Measurements from ENCODE around the gene PEX14. TPM values are rescaled to one million over a fixed set of nuclear protein-coding genes. Genes with fewer than 3 reads are reported as not detected.

PEX14 gene
- total and polyA plus RNA-seq, 10 of the 15 experiments (the other 5 are each of a cell fraction or from before 2014, with no cell fraction given) = 1.4 to 23.2 (median 12.0) TPM

DNA sequence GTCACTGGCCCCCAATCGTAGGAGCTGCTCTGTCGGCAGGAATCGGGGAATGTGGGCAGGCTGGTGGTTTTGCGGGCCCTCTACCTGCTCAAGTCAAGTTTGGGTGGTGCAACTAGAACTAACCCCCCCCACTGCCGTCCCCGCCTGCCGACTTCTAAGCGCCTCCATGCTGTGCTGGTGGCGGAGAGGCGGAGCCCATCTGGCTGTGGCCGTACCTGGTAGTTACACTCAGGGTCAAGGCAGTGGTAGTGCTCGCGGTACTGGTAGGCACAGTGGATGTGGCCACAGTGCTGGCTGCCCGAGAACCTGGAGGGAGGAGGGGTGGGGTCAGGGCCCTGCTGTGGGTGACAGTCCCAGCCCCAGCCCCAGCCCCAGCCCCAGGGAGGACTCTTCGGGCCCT lies 181.7 kb downstream of the PEX14 start:
- no TSS peak for BruUV-seq (replicated peaks)
- H3K4me3 ChIP-seq = no peak overlapping the region
- TF ChIP-seq, protein P1, sequence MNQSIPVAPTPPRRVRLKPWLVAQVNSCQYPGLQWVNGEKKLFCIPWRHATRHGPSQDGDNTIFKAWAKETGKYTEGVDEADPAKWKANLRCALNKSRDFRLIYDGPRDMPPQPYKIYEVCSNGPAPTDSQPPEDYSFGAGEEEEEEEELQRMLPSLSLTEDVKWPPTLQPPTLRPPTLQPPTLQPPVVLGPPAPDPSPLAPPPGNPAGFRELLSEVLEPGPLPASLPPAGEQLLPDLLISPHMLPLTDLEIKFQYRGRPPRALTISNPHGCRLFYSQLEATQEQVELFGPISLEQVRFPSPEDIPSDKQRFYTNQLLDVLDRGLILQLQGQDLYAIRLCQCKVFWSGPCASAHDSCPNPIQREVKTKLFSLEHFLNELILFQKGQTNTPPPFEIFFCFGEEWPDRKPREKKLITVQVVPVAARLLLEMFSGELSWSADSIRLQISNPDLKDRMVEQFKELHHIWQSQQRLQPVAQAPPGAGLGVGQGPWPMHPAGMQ (IDR thresholded peaks at IDR 0.05; ENCODE audit: borderline replicate concordance) = no peak
- TF ChIP-seq BHLHE40 (IDR thresholded peaks at IDR 0.05; ENCODE audit: borderline replicate concordance in 1 of 2, low read depth in 2 of 2, low read length in 1 of 2) (no peak), MYB (IDR thresholded peaks at IDR 0.05; ENCODE audit: borderline replicate concordance, low read depth, low read length) (no peak), SPI1 (IDR thresholded peaks at IDR 0.05; ENCODE audit: borderline replicate concordance, insufficient read depth, low read depth, low read length) (no peak), BCL11A (IDR thresholded peaks at IDR 0.05; ENCODE audit: low read depth, low read length) (no peak), HDAC6 (IDR thresholded peaks at IDR 0.05; ENCODE audit: unreplicated experiment) (no peak), RAD21 (IDR thresholded peaks at IDR 0.05; ENCODE audit: insufficient read depth, low read depth, low read length) (no peak), TARDBP (IDR thresholded peaks at IDR 0.05; ENCODE audit: borderline replicate concordance) (no peak), KAT2A (conservative IDR thresholded peaks at IDR 0.05; ENCODE audit: control insufficient read depth, low read depth, low read length) (no peak), FOXK2 (IDR thresholded peaks at IDR 0.05) (no peak), GABPA (IDR thresholded peaks at IDR 0.05; ENCODE audit: low read depth) (no peak), NFXL1 (IDR thresholded peaks at IDR 0.05; ENCODE audit: borderline replicate concordance) (no peak)
- TF ChIP-seq, protein P2, sequence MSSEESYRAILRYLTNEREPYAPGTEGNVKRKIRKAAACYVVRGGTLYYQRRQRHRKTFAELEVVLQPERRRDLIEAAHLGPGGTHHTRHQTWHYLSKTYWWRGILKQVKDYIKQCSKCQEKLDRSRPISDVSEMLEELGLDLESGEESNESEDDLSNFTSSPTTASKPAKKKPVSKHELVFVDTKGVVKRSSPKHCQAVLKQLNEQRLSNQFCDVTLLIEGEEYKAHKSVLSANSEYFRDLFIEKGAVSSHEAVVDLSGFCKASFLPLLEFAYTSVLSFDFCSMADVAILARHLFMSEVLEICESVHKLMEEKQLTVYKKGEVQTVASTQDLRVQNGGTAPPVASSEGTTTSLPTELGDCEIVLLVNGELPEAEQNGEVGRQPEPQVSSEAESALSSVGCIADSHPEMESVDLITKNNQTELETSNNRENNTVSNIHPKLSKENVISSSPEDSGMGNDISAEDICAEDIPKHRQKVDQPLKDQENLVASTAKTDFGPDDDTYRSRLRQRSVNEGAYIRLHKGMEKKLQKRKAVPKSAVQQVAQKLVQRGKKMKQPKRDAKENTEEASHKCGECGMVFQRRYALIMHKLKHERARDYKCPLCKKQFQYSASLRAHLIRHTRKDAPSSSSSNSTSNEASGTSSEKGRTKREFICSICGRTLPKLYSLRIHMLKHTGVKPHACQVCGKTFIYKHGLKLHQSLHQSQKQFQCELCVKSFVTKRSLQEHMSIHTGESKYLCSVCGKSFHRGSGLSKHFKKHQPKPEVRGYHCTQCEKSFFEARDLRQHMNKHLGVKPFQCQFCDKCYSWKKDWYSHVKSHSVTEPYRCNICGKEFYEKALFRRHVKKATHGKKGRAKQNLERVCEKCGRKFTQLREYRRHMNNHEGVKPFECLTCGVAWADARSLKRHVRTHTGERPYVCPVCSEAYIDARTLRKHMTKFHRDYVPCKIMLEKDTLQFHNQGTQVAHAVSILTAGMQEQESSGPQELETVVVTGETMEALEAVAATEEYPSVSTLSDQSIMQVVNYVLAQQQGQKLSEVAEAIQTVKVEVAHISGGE (CRISPR knock-in tag; IDR thresholded peaks at IDR 0.05) = no peak
- in situ Hi-C loops (cut with MboI) (no loop called here), intact Hi-C loops (cut with micrococcal nuclease; ENCODE audit: unreplicated experiment) (no loop called here)
- ATAC-seq (no peak), DNase-seq (ENCODE audit: low read depth, low spot score) (no peak), FAIRE-seq (no peak)
- no peak overlapping the region for H2AFZ ChIP-seq (ENCODE audit: control insufficient read depth, low read depth, low read length)
- no peaks in the 10 kb centered on the region for H3K4me1 ChIP-seq (ENCODE audit: control insufficient read depth, insufficient read depth, low read length)
- WGBS (ENCODE audit: insufficient coverage, insufficient replicate concordance, low lambda C conversion rate, missing lambda C conversion rate) = 92% methylated on average over 14 of the region's 15 CpGs
- SMC1A ChIA-PET (ENCODE audit: uncharacterized antibody, unreplicated experiment) = no interaction called here
- H4K20me1 ChIP-seq (ENCODE audit: control insufficient read depth, insufficient read depth) = no peaks in the 10 kb centered on the region
- H3K36me3 ChIP-seq (ENCODE audit: control insufficient read depth in 2 of 2, insufficient read depth in 2 of 2, low read length in 1 of 2) = peaks cover 0 to 9% of the 10 kb centered on the region in 2 experiments; a peak in 2 of 4 replicates
- no peaks in the 10 kb centered on the region for H3K79me2 ChIP-seq (ENCODE audit: control insufficient read depth, insufficient read depth, low read length)
- CTCF ChIA-PET = no interaction called here
- no peak overlapping the region for H3K9ac ChIP-seq (ENCODE audit: control insufficient read depth, insufficient read depth, low read length)
- no peak overlapping the region for H3K4me2 ChIP-seq (ENCODE audit: control insufficient read depth, insufficient read depth)
- RAD21 ChIA-PET (ENCODE audit: unreplicated experiment) = no interaction called here
- no peaks in the 10 kb centered on the region for H3K9me3 ChIP-seq (replicated peaks; ENCODE audit: control insufficient read depth, insufficient read depth, low read length)
- no peaks in the 10 kb centered on the region for H3K27me3 ChIP-seq (replicated peaks in 1 of 2; ENCODE audit: control insufficient read depth in 2 of 2, insufficient read depth in 2 of 2, low read length in 1 of 2)
- H3K27ac ChIP-seq (ENCODE audit: control insufficient read depth, insufficient read depth) = no peak overlapping the region
- POLR2A ChIA-PET = no interaction called here
